Nephron progenitor cell (in vitro differentiated cells): ENCODE measurements around the gene C19orf33.
"Not testable (repeated sequence)": the region's sequence is repeated elsewhere in the genome, so short reads cannot be mapped to it uniquely, and the experiment has no call there.

Experiments
- DNase-seq: peaks from one replicate; pipeline ENCODE4 v3.0.0; 2021
- H3K27ac Mint-ChIP-seq: 2 replicates; pipeline ENCODE4 v1.8.0; 2021; ENCODE audit warnings: mild to moderate bottlenecking, moderate library complexity, mixed read lengths
- H3K27me3 Mint-ChIP-seq: 2 replicates; pipeline ENCODE4 v1.8.0; 2021; ENCODE audit warnings: mild to moderate bottlenecking, low read depth, mixed read lengths; ENCODE audit not compliant: poor library complexity
- H3K36me3 Mint-ChIP-seq: 2 replicates; pipeline ENCODE4 v1.8.0; 2021; ENCODE audit warnings: low read depth, mixed read lengths
- H3K4me1 Mint-ChIP-seq: 2 replicates; pipeline ENCODE4 v1.8.0; 2021; ENCODE audit warnings: mixed read lengths
- H3K4me3 Mint-ChIP-seq: 2 replicates; pipeline ENCODE4 v1.8.0; 2021; ENCODE audit warnings: mild to moderate bottlenecking, moderate library complexity, mixed read lengths
- H3K9me3 Mint-ChIP-seq: 2 replicates; pipeline ENCODE4 v1.8.0; 2021; ENCODE audit warnings: mild to moderate bottlenecking, moderate library complexity, mixed read lengths
- CTCF ChIP-seq: fragments of 200-600 bp; sonication (generic); IDR thresholded peaks from 2 replicates; pipeline ENCODE4 v1.5.0; 2021; ENCODE audit warnings: antibody characterized with exemption

C19orf33 gene

GRCh38 chr19:38303517-38304351 lies at the start of gene C19orf33:
Gene C19orf33, plus strand, starts transcription at chr19:38304251. Its CDS starts 11 bp downstream, at chr19:38304262.
- Mint-ChIP-seq H3K4me3 (peak within 1 kb of the TSS; percentile 60), H3K4me1 (peaks cover 25% of the 10 kb centered on the region), H3K27me3 (peaks cover 40% of the 10 kb centered on the region), H3K9me3 (no peaks in the 10 kb centered on the region), H3K36me3 (no peaks in the 10 kb centered on the region), H3K27ac (no peak within 1 kb of the TSS)
- no peak for DNase-seq
- no peak for TF ChIP-seq CTCF

- Mint-ChIP-seq H3K4me1 (peaks cover 44% of the 10 kb centered on the region), H3K27ac (no peak overlapping the region), H3K4me3 (peak overlapping the region; percentile 69), H3K9me3 (no peaks in the 10 kb centered on the region), H3K27me3 (peaks cover 40% of the 10 kb centered on the region), H3K36me3 (no peaks in the 10 kb centered on the region)
- DNase-seq = no peak
- TF ChIP-seq CTCF = no peak
Observed at GRCh38 chr19:38255383-38256014, 48.6 kb upstream of the C19orf33 start.

- DNase-seq, H3K9me3 Mint-ChIP-seq, H3K36me3 Mint-ChIP-seq, H3K27ac Mint-ChIP-seq, H3K4me3 Mint-ChIP-seq: not testable (repeated sequence)
- H3K4me1 Mint-ChIP-seq = peaks cover 29% of the 10 kb centered on the region
- peaks cover 24% of the 10 kb centered on the region for H3K27me3 Mint-ChIP-seq
Observed at GRCh38 chr19:38261942-38262341, 42.1 kb upstream of the C19orf33 start.

GRCh38 chr19:38262585-38263268 lies 41.3 kb upstream of the C19orf33 start:
- peak overlapping the region; percentile 23 for H3K27ac Mint-ChIP-seq
- H3K4me3 Mint-ChIP-seq = peak overlapping the region; percentile 57
- no peak for TF ChIP-seq CTCF
- no peaks in the 10 kb centered on the region for H3K9me3 Mint-ChIP-seq
- H3K4me1 Mint-ChIP-seq = peaks cover 37% of the 10 kb centered on the region
- H3K36me3 Mint-ChIP-seq = no peaks in the 10 kb centered on the region
- peaks cover 18% of the 10 kb centered on the region for H3K27me3 Mint-ChIP-seq
- no peak for DNase-seq

GRCh38 chr19:38263689-38264485 lies 40.2 kb upstream of the C19orf33 start:
- H3K27me3 Mint-ChIP-seq = peaks cover 14% of the 10 kb centered on the region
- H3K36me3 Mint-ChIP-seq = no peaks in the 10 kb centered on the region
- H3K9me3 Mint-ChIP-seq = no peaks in the 10 kb centered on the region
- H3K4me3 Mint-ChIP-seq = peak overlapping the region; percentile 83
- no peak for TF ChIP-seq CTCF
- peak; percentile 78 for DNase-seq
- no peak overlapping the region for H3K27ac Mint-ChIP-seq
- peaks cover 48% of the 10 kb centered on the region for H3K4me1 Mint-ChIP-seq
